Naive B cell (primary cell): ENCODE data around the gene EIF4G3. TPM values are rescaled to one million over a fixed set of nuclear protein-coding genes. Genes with fewer than 3 reads are reported as not detected.
A peak's percentile ranks its signal among the peaks of the same experiment; 100 is the strongest.
"Not testable (repeated sequence)": the region's sequence is repeated elsewhere in the genome, so short reads cannot be mapped to it uniquely, and the experiment has no call there.

ENCODE experiments used
- ATAC-seq, 2 donors: fragments of 150-1000 bp; cut with Tn5 transposase; 2 replicates each; pipeline ENCODE4 v1.10.0; 2021; ENCODE audit warnings: low read depth in 2 of 2, mild to moderate bottlenecking in 2 of 2, moderate library complexity in 2 of 2
- DNase-seq: peaks from one replicate; pipeline ENCODE4 v3.0.0; 2022
- H3K27ac Mint-ChIP-seq, 6 donors: one replicate each; pipeline ENCODE4 v1.8.0; 2020 to 2022; ENCODE audit warnings: mild to moderate bottlenecking in 6 of 6, mixed read lengths in 6 of 6, moderate library complexity in 5 of 6, inconsistent platforms in 2 of 6
- H3K27me3 Mint-ChIP-seq, 3 donors: one replicate each; pipeline ENCODE4 v1.8.0; 2021 to 2022; ENCODE audit warnings: mixed read lengths in 3 of 3, mild to moderate bottlenecking in 1 of 3
- H3K36me3 Mint-ChIP-seq, 2 donors: one replicate each; pipeline ENCODE4 v1.8.0; 2020 to 2022; ENCODE audit warnings: mixed read lengths in 2 of 2, inconsistent platforms in 1 of 2, mild to moderate bottlenecking in 1 of 2
- H3K4me1 Mint-ChIP-seq, 3 donors: one replicate each; pipeline ENCODE4 v1.8.0; 2020 to 2022; ENCODE audit warnings: mixed read lengths in 3 of 3, inconsistent platforms in 1 of 3, mild to moderate bottlenecking in 1 of 3, moderate library complexity in 1 of 3
- H3K4me3 Mint-ChIP-seq, 8 donors: one replicate each; pipeline ENCODE4 v1.8.0; 2020 to 2022; ENCODE audit warnings: mild to moderate bottlenecking in 8 of 8, mixed read lengths in 8 of 8, moderate library complexity in 8 of 8, inconsistent platforms in 2 of 8
- H3K9me3 Mint-ChIP-seq, 7 donors: one replicate each; pipeline ENCODE4 v1.8.0; 2020 to 2022; ENCODE audit warnings: mixed read lengths in 7 of 7, mild to moderate bottlenecking in 5 of 7, inconsistent platforms in 2 of 7, moderate library complexity in 1 of 7
- polyA plus RNA-seq, 6 donors: library from polyadenylated mRNA; unstranded; fragments of 300-500 nt; fragmentation: Illumina TruSeq; gene quantifications; one replicate each; pipeline ENCODE4 v1.2.3, GENCODE V29; 2021; ENCODE audit warnings: low read depth in 6 of 6

The EIF4G3 gene
- polyA plus RNA-seq, 6 donors from 2014 or later, result 12.2 to 29.2 (median 16.0) TPM

DNA sequence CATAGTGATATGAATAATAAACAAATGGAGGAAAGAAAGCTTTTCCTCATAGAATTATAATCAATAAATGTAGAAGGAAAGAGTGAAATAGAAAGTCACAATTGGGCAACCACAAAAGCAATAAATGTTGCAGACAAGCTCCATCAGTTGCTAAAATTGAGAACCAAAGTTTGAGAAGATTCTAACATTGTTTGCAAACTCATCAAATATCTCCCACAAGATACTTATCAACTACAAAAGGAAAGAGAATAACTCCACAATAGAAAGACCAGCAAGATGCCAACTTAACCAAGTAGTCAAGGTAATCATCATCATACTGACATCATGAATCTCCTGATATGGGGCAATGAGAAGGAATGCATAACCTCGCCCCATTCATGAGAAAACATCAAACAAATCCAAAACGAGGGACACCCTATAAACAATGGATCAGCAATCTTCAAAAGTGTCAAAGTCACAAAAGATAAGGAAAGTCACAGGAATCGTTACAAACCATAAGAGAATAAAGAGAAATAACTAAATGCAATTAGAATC is 16.4 kb downstream of the EIF4G3 start:
- Mint-ChIP-seq H3K4me3 (no peak overlapping the region), H3K36me3 (peaks cover 0 to 15% of the 10 kb centered on the region in 2 donors), H3K4me1 (peaks cover 30 to 54% (median 37%) of the 10 kb centered on the region in 3 donors), H3K9me3 (no peaks in the 10 kb centered on the region), H3K27me3 (no peaks in the 10 kb centered on the region), H3K27ac (peak overlapping the region in 1 of 6 donors; percentile 36)
- ATAC-seq, result no peak
- no peak for DNase-seq

DNA sequence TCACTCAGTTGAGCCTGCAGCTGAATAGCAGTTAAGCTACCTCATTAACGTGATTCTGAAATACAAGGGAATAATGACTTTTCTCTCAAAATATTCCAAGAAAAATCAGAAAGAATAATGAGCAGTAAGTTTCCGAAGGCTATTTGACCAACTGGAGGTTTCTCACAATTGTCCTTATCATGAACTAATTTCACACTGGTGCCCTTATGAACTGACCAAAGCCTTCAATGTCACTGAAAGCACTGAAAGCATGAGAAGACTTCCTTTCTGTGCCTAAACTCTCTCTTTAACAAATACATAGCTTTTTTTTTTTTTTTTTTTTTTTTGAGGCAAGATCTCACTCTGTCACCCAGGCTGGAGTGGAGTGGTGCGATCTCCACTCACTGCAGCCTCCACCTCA is 18.8 kb downstream of the EIF4G3 start:
- Mint-ChIP-seq H3K27me3 (no peaks in the 10 kb centered on the region), H3K27ac (no peak overlapping the region), H3K9me3 (no peaks in the 10 kb centered on the region), H3K36me3 (peaks cover 0 to 15% of the 10 kb centered on the region in 2 donors), H3K4me3 (no peak overlapping the region), H3K4me1 (peaks cover 20 to 34% (median 24%) of the 10 kb centered on the region in 3 donors)
- DNase-seq, result no peak
- ATAC-seq, result no peak

DNA sequence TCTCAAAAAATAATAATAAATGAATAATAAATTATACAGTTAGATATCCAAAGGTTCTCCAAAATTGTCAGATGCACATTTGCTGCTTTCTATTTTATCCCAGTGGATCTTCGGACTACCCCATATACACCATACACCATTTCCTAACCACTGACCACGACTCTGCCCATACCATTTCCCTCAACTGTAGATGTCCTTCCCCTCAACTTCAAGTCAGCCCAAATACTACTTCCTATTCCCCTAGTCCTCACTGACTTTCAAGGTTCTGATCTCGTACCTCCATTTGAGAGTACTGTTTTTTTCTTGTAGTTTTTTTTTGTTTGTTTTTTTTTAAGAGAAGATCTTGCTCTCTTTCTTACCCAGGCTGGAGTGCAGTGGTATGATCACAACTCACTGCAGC is 19.6 kb downstream of the EIF4G3 start:
- DNase-seq (no peak), ATAC-seq (no peak)
- Mint-ChIP-seq H3K36me3 (peaks cover 0 to 15% of the 10 kb centered on the region in 2 donors), H3K4me1 (peaks cover 20 to 34% (median 23%) of the 10 kb centered on the region in 3 donors), H3K27ac (peak overlapping the region in 1 of 6 donors; percentile 14), H3K4me3 (no peak overlapping the region), H3K9me3 (no peaks in the 10 kb centered on the region), H3K27me3 (no peaks in the 10 kb centered on the region)

DNA sequence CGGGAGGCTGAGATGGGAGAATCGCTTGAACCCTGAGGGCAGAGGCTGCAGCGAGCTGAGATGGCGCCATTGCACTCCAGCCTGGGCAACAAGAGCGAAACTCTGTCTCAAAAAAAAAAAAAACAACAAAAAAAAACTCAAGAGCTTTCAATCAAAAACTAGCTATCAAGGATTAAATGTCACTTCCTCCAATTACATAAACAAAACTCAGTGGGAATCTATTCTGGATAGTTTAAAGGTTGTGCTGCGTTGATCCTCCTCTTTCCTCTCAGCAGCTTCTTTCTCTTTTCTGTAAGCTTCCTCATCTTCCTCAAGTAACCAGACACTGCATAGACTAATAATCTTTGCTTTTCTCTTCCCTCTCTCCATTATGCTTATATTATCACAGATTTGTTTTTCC is 20.7 kb downstream of the EIF4G3 start:
- Mint-ChIP-seq H3K27ac (peak overlapping the region in 5 of 6 donors; percentile 10 to 67 (median 47)), H3K4me3 (no peak overlapping the region), H3K4me1 (peaks cover 20 to 34% (median 22%) of the 10 kb centered on the region in 3 donors), H3K36me3 (peaks cover 0 to 15% of the 10 kb centered on the region in 2 donors), H3K9me3 (no peaks in the 10 kb centered on the region), H3K27me3 (no peaks in the 10 kb centered on the region)
- ATAC-seq (no peak), DNase-seq (no peak)

DNA sequence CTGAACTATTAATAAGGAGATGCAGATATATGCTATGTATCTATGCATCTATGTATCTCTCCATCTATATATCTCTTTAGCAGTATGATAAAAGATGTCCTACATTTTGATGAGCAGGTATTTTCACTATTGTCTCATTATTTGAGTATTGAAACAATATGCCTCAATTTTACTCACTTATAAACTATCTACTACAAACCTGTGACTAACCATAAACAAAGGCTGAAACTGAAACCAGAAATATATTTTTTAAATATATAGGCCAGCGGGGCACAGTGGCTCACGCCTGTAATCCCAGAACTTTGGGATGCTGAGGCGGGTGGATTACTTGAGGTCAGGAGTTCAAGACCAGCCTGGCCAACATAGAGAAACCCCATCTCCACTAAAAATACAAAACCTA is 22.0 kb downstream of the EIF4G3 start:
- ATAC-seq, result no peak
- Mint-ChIP-seq H3K27me3 (no peaks in the 10 kb centered on the region), H3K9me3 (no peaks in the 10 kb centered on the region), H3K4me3 (no peak overlapping the region), H3K36me3 (peaks cover under 1 to 7% of the 10 kb centered on the region in 2 donors), H3K4me1 (peaks cover 19 to 31% (median 24%) of the 10 kb centered on the region in 3 donors), H3K27ac (no peak overlapping the region)
- no peak for DNase-seq

DNA sequence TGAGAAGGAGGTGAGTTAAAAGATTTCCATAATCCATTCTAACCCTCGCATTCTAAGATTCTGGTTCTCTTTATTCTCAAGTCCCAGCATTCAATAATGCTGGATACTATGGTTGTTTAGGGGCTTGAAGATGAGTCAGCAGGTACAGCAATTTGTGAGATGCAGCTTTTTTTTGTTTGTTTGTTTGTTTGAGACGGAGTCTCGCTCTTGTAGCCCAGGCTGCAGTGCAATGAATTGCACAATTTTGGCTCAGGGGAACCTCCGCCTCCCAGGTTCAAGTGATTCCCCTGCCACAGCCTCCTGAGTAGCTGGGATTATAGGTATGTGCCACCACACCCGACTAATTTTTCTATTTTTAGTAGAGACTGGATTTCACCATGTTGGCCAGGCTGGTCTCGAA is 23.3 kb downstream of the EIF4G3 start:
- Mint-ChIP-seq H3K27ac (peak overlapping the region in 2 of 6 donors; percentile 18 to 62), H3K4me3 (no peak overlapping the region), H3K27me3 (no peaks in the 10 kb centered on the region), H3K36me3 (peaks cover 3 to 5% of the 10 kb centered on the region in 2 donors), H3K9me3 (no peaks in the 10 kb centered on the region), H3K4me1 (peaks cover 20 to 31% (median 26%) of the 10 kb centered on the region in 3 donors)
- DNase-seq, result no peak
- ATAC-seq, result no peak

DNA sequence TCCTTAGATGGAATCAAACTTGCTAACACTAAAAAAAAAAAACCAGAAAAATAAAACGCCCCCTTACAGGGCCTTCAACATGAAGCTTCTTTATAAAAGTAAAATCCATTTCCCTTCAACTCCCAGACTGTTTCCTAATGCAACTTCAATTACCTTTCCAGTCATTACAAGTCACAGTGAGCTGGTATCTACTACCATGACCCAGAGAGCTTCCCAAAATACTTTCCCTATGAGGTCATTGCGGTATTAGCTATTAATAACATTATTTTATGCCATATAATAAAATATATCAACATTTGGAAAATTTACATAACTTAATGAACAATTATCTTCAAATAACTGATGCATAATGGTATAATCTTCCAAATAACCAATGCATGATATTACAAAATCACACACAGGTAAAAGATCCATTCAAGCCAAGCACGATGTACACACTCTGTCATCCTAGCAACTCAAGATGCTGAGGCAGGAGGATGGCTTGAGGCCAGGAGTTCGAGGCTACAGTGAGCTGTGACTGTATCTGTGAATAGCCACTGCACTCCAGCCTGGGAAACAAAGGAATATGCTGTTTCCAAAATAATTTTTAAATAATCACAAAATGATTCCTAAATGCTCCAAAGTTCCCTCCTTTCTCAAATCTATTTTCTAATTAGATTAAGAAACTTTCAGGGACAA is 24.1 kb downstream of the EIF4G3 start:
- Mint-ChIP-seq H3K9me3 (no peaks in the 10 kb centered on the region), H3K27ac (no peak overlapping the region), H3K36me3 (peaks cover 0 to 5% of the 10 kb centered on the region in 2 donors), H3K4me3 (no peak overlapping the region), H3K27me3 (no peaks in the 10 kb centered on the region), H3K4me1 (peaks cover 19 to 25% (median 25%) of the 10 kb centered on the region in 3 donors)
- no peak for DNase-seq
- no peak for ATAC-seq

DNA sequence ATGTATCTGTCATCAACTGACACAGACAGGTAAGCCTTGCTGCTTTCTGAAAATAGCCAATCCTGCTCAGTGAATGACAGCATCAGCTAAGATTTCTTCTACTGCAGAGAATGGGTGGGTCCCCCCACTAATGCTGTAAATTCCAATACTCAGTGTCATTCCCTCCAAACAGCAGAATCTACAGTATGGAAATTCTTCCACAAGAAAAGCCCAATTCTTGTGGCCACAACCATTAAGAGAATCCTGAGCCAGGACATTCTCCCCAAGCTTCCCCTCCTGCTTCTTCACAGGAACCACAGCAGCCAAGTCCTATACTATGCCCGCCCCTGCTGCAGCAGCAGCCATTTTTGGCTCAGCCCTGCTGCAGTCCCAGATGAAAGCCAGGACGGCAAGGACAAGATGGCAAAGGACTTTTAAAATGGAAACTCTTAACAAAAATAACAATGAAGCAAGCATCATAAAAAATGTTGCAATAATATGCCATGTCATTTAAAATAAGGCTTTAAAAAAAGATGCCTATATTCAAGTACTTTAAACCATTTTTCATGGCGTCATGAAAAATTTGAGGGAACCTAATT is 26.8 kb downstream of the EIF4G3 start:
- Mint-ChIP-seq H3K4me1 (peaks cover 8 to 14% (median 11%) of the 10 kb centered on the region in 3 donors), H3K27ac (peak overlapping the region in 4 of 6 donors; percentile 20 to 64 (median 38)), H3K4me3 (no peak overlapping the region), H3K27me3 (no peaks in the 10 kb centered on the region), H3K36me3 (peaks cover 0 to 5% of the 10 kb centered on the region in 2 donors), H3K9me3 (no peaks in the 10 kb centered on the region)
- ATAC-seq (no peak), DNase-seq (no peak)

DNA sequence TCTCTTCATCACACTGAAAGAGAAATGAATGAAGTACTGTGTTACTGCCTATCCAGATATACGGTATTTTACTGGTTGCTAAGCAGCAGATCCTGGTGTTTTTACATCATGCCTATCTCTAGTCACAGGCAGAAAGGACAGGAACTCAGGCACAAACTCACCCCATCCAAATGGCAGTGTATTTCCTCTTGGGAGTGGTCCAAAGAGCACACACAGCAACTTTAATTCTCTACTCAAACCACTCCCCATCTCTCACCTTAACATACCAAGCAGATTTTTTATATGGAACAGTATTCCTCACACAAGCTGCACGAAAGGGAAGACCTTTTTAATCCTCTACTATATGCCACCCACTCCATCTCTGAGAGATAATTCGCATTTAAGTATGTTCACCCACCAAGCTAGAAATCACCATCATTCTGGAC is 27.3 kb downstream of the EIF4G3 start:
- H3K4me1 Mint-ChIP-seq, result peaks cover 8 to 14% (median 11%) of the 10 kb centered on the region in 3 donors
- H3K27me3 Mint-ChIP-seq, result no peaks in the 10 kb centered on the region
- peaks cover 0 to 5% of the 10 kb centered on the region in 2 donors for H3K36me3 Mint-ChIP-seq
- no peak overlapping the region for H3K4me3 Mint-ChIP-seq
- DNase-seq (no peak), ATAC-seq (no peak)
- H3K9me3 Mint-ChIP-seq, result no peaks in the 10 kb centered on the region
- peak overlapping the region in 4 of 6 donors; percentile 20 to 83 (median 52) for H3K27ac Mint-ChIP-seq

DNA sequence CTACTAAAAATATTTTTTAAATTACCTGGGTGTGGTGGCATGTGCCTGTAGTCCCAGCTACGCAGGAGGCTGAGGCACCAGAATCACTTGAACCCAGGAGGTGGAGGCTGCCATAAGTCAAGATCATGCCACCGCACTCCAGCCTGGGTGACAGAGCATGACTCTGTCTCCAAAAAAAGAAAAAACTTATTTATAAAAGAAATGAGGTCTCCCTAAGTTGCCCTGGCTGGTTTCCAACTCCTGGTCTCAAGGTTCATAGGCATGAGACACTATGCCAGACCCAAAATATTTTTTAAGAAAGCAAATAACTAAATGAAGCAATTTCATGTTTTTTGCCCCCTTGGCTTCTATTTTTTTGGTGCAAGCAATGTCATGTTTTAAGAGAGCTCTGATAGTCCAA is 32.9 kb downstream of the EIF4G3 start:
- no peak overlapping the region for H3K27ac Mint-ChIP-seq
- H3K4me3 Mint-ChIP-seq, result no peak overlapping the region
- no peaks in the 10 kb centered on the region for H3K9me3 Mint-ChIP-seq
- peaks cover 0 to 14% (median 4%) of the 10 kb centered on the region in 3 donors for H3K4me1 Mint-ChIP-seq
- DNase-seq (no peak), ATAC-seq (no peak)
- H3K36me3 Mint-ChIP-seq, result no peaks in the 10 kb centered on the region
- no peaks in the 10 kb centered on the region for H3K27me3 Mint-ChIP-seq

DNA sequence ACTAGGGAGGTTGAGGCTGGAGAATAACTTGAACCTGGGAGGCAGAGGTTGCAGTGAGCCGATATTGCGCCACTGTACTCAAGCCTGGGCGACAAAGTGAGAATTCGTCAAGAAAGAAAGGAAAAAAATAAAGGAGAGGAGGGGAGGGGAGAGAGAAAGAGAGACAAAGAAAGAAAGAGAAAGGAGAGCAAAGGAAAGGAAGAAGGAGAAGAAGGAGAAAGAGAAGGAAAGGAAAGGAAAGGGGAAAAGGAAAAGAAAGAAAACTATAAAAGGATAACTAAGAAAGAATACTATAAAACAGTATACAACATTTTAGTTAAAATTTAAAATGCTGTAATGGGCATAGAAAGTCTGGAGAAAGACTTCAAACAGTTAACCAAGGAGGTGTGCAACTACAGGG is 33.6 kb downstream of the EIF4G3 start:
- Mint-ChIP-seq H3K27me3 (no peaks in the 10 kb centered on the region), H3K4me1 (peaks cover 4 to 19% (median 4%) of the 10 kb centered on the region in 3 donors), H3K27ac (peak overlapping the region in 1 of 6 donors; percentile 92), H3K36me3 (peaks cover 1 to 3% of the 10 kb centered on the region in 2 donors), H3K9me3 (no peaks in the 10 kb centered on the region), H3K4me3 (no peak overlapping the region)
- no peak for ATAC-seq
- DNase-seq, result no peak

DNA sequence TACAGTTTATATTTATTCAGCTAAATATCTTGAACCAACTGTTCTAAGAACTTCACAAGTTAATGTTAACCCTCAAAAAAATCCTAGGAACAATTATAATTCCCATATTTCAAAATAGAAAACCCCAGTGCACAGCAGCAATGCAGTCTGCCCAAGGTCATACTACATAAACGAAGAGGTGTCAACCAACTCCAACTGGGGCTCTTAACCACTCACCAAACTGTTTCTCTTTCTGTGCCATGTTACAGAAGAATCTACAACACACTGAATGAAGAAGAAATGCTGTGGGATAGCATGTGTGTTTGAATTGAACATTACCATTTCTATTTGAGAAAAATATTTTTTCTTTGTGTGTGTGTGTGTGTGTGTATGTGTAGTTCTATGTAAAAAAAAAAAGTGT is 35.7 kb downstream of the EIF4G3 start:
- Mint-ChIP-seq H3K4me1 (peaks cover 8 to 21% (median 9%) of the 10 kb centered on the region in 3 donors), H3K36me3 (peaks cover 7 to 10% of the 10 kb centered on the region in 2 donors), H3K27ac (no peak overlapping the region), H3K4me3 (no peak overlapping the region), H3K9me3 (no peaks in the 10 kb centered on the region), H3K27me3 (no peaks in the 10 kb centered on the region)
- ATAC-seq (no peak), DNase-seq (no peak)

DNA sequence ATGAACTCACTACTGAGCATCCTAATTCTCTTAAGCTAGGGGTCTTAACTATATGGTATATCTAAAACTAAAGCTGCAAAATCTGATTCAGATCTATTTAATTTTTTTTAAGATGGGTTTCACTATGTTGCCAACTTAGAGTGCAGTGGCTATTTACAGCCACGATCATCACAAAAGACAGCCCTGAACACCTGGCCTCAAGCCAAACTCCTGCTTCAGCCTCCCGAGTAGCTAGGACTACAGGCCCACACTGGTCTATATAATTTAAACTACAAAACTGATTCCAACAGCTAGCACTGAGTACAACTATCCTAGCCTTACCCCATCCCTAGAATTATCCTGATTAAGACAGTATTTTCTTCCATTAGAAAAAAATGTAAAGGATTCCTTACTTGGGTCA is 37.1 kb downstream of the EIF4G3 start:
- Mint-ChIP-seq H3K9me3 (no peaks in the 10 kb centered on the region), H3K4me1 (peaks cover 8 to 21% (median 9%) of the 10 kb centered on the region in 3 donors), H3K4me3 (no peak overlapping the region), H3K27me3 (no peaks in the 10 kb centered on the region), H3K27ac (peak overlapping the region in 2 of 6 donors; percentile 27 to 42), H3K36me3 (peaks cover 7 to 10% of the 10 kb centered on the region in 2 donors)
- ATAC-seq (no peak), DNase-seq (no peak)

DNA sequence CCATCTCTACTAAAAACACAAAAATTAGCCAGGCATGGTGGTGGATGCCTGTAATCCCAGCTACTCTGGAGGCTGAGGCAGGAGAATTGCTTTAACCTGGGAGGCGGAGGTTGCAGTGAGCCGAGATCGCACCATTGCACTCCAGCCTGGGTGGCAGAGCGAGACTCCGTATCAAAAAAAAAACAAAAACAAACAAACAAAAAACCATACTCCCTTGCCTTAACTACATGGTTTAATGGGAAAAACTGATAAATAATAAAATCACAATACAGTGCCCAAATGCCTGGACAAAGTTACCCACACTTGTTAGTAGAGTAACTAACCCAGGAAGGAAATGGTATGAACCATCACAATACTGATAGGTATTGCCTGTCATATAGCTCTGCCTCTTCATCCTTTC is 40.4 kb downstream of the EIF4G3 start:
- not testable (repeated sequence) for H3K4me3 Mint-ChIP-seq, H3K27me3 Mint-ChIP-seq, DNase-seq, H3K27ac Mint-ChIP-seq, H3K9me3 Mint-ChIP-seq, ATAC-seq
- peaks cover 11 to 13% of the 10 kb centered on the region in 2 donors for H3K36me3 Mint-ChIP-seq
- H3K4me1 Mint-ChIP-seq, result peaks cover 4 to 18% (median 10%) of the 10 kb centered on the region in 3 donors
